MM.1S (cell line): ENCODE data around the gene C16orf87.

ENCODE experiments used
- DNase-seq: peaks from one replicate; pipeline ENCODE4 v3.0.0-alpha.2; 2015
- H2AFZ ChIP-seq: fragments of 300-600 bp; sonication (generic); 2 replicates; pipeline ENCODE4 v1.6.0; 2016; ENCODE audit warnings: antibody characterized with exemption, low read length
- H3F3A ChIP-seq: fragments of 300-600 bp; sonication (generic); 2 replicates; pipeline ENCODE4 v1.6.1; 2016; ENCODE audit warnings: mild to moderate bottlenecking, antibody characterized with exemption, low read length, moderate library complexity, mixed read lengths; ENCODE audit not compliant: insufficient read depth
- H3K27ac ChIP-seq: fragments of 300-600 bp; sonication (generic); 2 replicates; pipeline ENCODE4 v1.5.1; 2016; ENCODE audit warnings: mild to moderate bottlenecking, low read length
- H3K27me3 ChIP-seq: fragments of 300-600 bp; sonication (generic); replicated peaks from 2 replicates; pipeline ENCODE4 v1.6.0; 2016; ENCODE audit warnings: low read length; ENCODE audit not compliant: insufficient read depth
- H3K36me3 ChIP-seq: fragments of 300-600 bp; sonication (generic); replicated peaks from 2 replicates; pipeline ENCODE4 v1.6.1; 2016; ENCODE audit warnings: mild to moderate bottlenecking, low read length, mixed read lengths; ENCODE audit not compliant: insufficient read depth
- H3K4me1 ChIP-seq: fragments of 300-600 bp; sonication (generic); 2 replicates; pipeline ENCODE4 v1.6.1; 2016; ENCODE audit warnings: low read length, mixed read lengths
- H3K4me2 ChIP-seq: fragments of 300-600 bp; sonication (generic); 2 replicates; pipeline ENCODE4 v1.6.0; 2016; ENCODE audit warnings: low read depth, low read length
- H3K4me3 ChIP-seq: fragments of 300-600 bp; sonication (generic); 2 replicates; pipeline ENCODE4 v1.5.1; 2016; ENCODE audit warnings: low read length, mixed read lengths
- H3K79me2 ChIP-seq: fragments of 300-600 bp; sonication (generic); 2 replicates; pipeline ENCODE4 v1.6.1; 2016; ENCODE audit warnings: mixed run types, low read length, mixed read lengths
- H3K9ac ChIP-seq: fragments of 300-600 bp; sonication (generic); 2 replicates; pipeline ENCODE4 v1.6.1; 2016; ENCODE audit warnings: low read length, mixed read lengths
- H3K9me2 ChIP-seq: fragments of 300-600 bp; sonication (generic); replicated peaks from 2 replicates; pipeline ENCODE4 v1.6.1; 2016; ENCODE audit warnings: mild to moderate bottlenecking, low read length, mixed read lengths; ENCODE audit not compliant: insufficient read depth
- H3K9me3 ChIP-seq: fragments of 300-600 bp; sonication (generic); replicated peaks from 2 replicates; pipeline ENCODE4 v1.6.1; 2016; ENCODE audit warnings: mild to moderate bottlenecking, low read length, mixed read lengths; ENCODE audit not compliant: insufficient read depth
- H4K20me1 ChIP-seq: fragments of 300-600 bp; sonication (generic); 2 replicates; pipeline ENCODE4 v1.6.1; 2016; ENCODE audit warnings: mild to moderate bottlenecking, low read length, moderate library complexity, mixed read lengths; ENCODE audit not compliant: insufficient read depth
- EZH2 ChIP-seq: fragments of 300-600 bp; sonication (generic); optimal IDR thresholded peaks from 2 replicates; pipeline ENCODE3; 2017; ENCODE audit warnings: low read depth, mild to moderate bottlenecking, antibody characterized with exemption, low read length, mixed read lengths
- EZH2phosphoT487 ChIP-seq: fragments of 300-600 bp; sonication (generic); IDR thresholded peaks from 2 replicates; pipeline ENCODE4 v1.6.1; 2018; ENCODE audit warnings: antibody characterized with exemption, low read length
- TF ChIP-seq, protein P1 (sequence below): fragments of 300-600 bp; sonication (generic); IDR thresholded peaks from 2 replicates; pipeline ENCODE4 v1.5.1; 2016; ENCODE audit warnings: antibody characterized with exemption, low read length, mixed read lengths

C16orf87 gene

GRCh38 chr16:46803373-46803772 is 27.6 kb downstream of the C16orf87 start:
- H3K9me3 ChIP-seq = no peaks in the 10 kb centered on the region
- H3K79me2 ChIP-seq = no peaks in the 10 kb centered on the region
- H3K9me2 ChIP-seq = no peaks in the 10 kb centered on the region
- H3K9ac ChIP-seq = no peak overlapping the region
- no peaks in the 10 kb centered on the region for H4K20me1 ChIP-seq
- no peaks in the 10 kb centered on the region; the same call in 1 of the 2 replicates for H3K36me3 ChIP-seq
- no peaks in the 10 kb centered on the region for H3K4me1 ChIP-seq
- no peak overlapping the region for H3K27ac ChIP-seq
- no peak overlapping the region for H3K4me3 ChIP-seq
- no peak overlapping the region for H3K4me2 ChIP-seq
- TF ChIP-seq, protein P1, sequence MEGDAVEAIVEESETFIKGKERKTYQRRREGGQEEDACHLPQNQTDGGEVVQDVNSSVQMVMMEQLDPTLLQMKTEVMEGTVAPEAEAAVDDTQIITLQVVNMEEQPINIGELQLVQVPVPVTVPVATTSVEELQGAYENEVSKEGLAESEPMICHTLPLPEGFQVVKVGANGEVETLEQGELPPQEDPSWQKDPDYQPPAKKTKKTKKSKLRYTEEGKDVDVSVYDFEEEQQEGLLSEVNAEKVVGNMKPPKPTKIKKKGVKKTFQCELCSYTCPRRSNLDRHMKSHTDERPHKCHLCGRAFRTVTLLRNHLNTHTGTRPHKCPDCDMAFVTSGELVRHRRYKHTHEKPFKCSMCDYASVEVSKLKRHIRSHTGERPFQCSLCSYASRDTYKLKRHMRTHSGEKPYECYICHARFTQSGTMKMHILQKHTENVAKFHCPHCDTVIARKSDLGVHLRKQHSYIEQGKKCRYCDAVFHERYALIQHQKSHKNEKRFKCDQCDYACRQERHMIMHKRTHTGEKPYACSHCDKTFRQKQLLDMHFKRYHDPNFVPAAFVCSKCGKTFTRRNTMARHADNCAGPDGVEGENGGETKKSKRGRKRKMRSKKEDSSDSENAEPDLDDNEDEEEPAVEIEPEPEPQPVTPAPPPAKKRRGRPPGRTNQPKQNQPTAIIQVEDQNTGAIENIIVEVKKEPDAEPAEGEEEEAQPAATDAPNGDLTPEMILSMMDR = no peak
- TF ChIP-seq EZH2phosphoT487 (no peak), EZH2 (no peak)
- no peak overlapping the region for H2AFZ ChIP-seq
- no peaks in the 10 kb centered on the region for H3F3A ChIP-seq
- DNase-seq = no peak
- H3K27me3 ChIP-seq = no peaks in the 10 kb centered on the region

GRCh38 chr16:46801428-46802049 is 29.4 kb downstream of the C16orf87 start:
- Histone ChIP-seq H3K9me2 (no peaks in the 10 kb centered on the region), H3K36me3 (no peaks in the 10 kb centered on the region), H3K4me3 (no peak overlapping the region), H3K9me3 (no peaks in the 10 kb centered on the region), H3K27ac (no peak overlapping the region), H2AFZ (no peak overlapping the region), H4K20me1 (no peaks in the 10 kb centered on the region), H3K27me3 (no peaks in the 10 kb centered on the region), H3K4me1 (no peaks in the 10 kb centered on the region), H3K79me2 (no peaks in the 10 kb centered on the region), H3F3A (no peaks in the 10 kb centered on the region), H3K4me2 (no peak overlapping the region), H3K9ac (no peak overlapping the region)
- DNase-seq = no peak
- TF ChIP-seq, protein P1 = peak; percentile 43
- no peak for TF ChIP-seq EZH2

- no peaks in the 10 kb centered on the region for H3K4me1 ChIP-seq
- H3K9me3 ChIP-seq = no peaks in the 10 kb centered on the region
- no peaks in the 10 kb centered on the region for H3K79me2 ChIP-seq
- TF ChIP-seq EZH2phosphoT487 (no peak), EZH2 (no peak)
- TF ChIP-seq, protein P1 = no peak
- no peak overlapping the region for H3K9ac ChIP-seq
- H3K9me2 ChIP-seq = no peaks in the 10 kb centered on the region
- H3K27ac ChIP-seq = no peak overlapping the region
- no peaks in the 10 kb centered on the region for H3K36me3 ChIP-seq
- no peak overlapping the region for H2AFZ ChIP-seq
- no peaks in the 10 kb centered on the region for H3K27me3 ChIP-seq
- no peaks in the 10 kb centered on the region for H3F3A ChIP-seq
- H3K4me3 ChIP-seq = no peak overlapping the region
- no peak overlapping the region for H3K4me2 ChIP-seq
- H4K20me1 ChIP-seq = no peaks in the 10 kb centered on the region
- DNase-seq = no peak
Observed at GRCh38 chr16:46800494-46800893, 30.5 kb downstream of the C16orf87 start.
